ENCODE measurements around the gene SWI5. TPM values are rescaled to one million over a fixed set of nuclear protein-coding genes. Genes with fewer than 3 reads are reported as not detected.

The SWI5 gene
- total RNA-seq, 2 experiments from 2014 or later: 3.0 to 4.1 TPM

DNA sequence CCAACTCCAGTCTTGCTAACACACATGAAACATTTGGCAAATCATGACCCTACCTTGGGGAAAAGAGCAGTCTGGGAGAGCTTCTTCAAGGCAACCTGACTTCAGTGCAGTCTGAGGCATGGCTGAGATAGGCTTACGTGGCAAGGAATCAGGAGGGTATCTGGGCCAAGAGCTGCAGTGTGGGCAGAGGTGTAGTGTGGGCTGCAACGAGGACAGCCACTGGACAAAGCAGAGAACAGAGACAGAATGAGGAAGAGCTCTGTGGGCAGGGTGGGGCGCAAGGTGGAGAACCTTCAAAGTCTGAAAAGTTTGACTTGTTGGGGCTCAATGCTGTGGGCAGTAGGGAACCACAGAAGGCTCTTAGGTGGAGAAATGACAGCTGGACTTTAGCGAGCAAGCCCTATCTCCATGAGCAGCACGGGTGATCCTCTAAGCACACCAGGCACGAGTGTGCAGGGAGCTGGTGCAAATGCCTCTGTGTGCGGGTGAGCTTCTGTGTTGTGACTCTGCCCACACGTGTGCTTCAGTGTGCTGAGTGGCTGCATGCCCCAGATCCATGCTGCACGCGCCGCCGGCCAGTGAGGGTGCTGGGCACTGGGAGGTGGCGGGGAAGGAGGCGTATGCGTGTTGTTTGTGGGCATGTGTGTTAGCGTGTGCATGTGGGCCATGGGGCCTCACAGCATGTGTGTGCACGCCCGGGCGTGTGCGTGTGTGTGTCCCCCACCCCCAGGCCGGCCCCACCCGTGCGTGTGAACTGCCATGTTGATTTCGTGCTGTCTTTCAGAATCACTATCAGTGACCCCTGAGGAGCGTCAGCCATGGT is 23.5 kb upstream of the SWI5 start:
- Histone ChIP-seq H3K27me3 (ENCODE audit: control insufficient read depth in 1 of 2, insufficient read depth in 2 of 2, low read length in 2 of 2) (no peaks in the 10 kb centered on the region), H3K36me3 (ENCODE audit: insufficient read depth, low read length) (peaks cover 12% of the 10 kb centered on the region), H3K4me3 (ENCODE audit: low read length) (no peak overlapping the region), H3K9me3 (ENCODE audit: control insufficient read depth in 1 of 2, insufficient read depth in 1 of 2, low read length in 2 of 2) (no peaks in the 10 kb centered on the region), H3K27ac (ENCODE audit: low read depth in 1 of 2, low read length in 2 of 2) (no peak overlapping the region), H3K4me1 (ENCODE audit: insufficient read depth, low read length) (peaks cover 20% of the 10 kb centered on the region)
- no peaks in the 10 kb centered on the region for H3K9me3 Mint-ChIP-seq
- CTCF ChIA-PET: no interaction called here
- DNase-seq (no peak), ATAC-seq (ENCODE audit: poor library complexity) (no peak)
- peak overlapping the region; percentile 20 for H3K4me3 Mint-ChIP-seq
- peaks cover 22% of the 10 kb centered on the region for H3K4me1 Mint-ChIP-seq (ENCODE audit: low read depth)
- peaks cover 5% of the 10 kb centered on the region for H3K27me3 Mint-ChIP-seq
- POLR2A ChIA-PET: no interaction called here
- peak overlapping the region; percentile 20 for H3K27ac Mint-ChIP-seq
- intact Hi-C loops (cut with DNase I, micrococcal nuclease): loop anchor here in 1 of 2 experiments (10.0 kb wide), 1 partner anchor 58 kb away; the partner anchor contains the start of gene CIZ1
- H3K36me3 Mint-ChIP-seq (ENCODE audit: low read depth): peaks cover 3% of the 10 kb centered on the region
- TF ChIP-seq, protein P1, sequence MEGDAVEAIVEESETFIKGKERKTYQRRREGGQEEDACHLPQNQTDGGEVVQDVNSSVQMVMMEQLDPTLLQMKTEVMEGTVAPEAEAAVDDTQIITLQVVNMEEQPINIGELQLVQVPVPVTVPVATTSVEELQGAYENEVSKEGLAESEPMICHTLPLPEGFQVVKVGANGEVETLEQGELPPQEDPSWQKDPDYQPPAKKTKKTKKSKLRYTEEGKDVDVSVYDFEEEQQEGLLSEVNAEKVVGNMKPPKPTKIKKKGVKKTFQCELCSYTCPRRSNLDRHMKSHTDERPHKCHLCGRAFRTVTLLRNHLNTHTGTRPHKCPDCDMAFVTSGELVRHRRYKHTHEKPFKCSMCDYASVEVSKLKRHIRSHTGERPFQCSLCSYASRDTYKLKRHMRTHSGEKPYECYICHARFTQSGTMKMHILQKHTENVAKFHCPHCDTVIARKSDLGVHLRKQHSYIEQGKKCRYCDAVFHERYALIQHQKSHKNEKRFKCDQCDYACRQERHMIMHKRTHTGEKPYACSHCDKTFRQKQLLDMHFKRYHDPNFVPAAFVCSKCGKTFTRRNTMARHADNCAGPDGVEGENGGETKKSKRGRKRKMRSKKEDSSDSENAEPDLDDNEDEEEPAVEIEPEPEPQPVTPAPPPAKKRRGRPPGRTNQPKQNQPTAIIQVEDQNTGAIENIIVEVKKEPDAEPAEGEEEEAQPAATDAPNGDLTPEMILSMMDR (IDR thresholded peaks at IDR 0.05): no peak

DNA sequence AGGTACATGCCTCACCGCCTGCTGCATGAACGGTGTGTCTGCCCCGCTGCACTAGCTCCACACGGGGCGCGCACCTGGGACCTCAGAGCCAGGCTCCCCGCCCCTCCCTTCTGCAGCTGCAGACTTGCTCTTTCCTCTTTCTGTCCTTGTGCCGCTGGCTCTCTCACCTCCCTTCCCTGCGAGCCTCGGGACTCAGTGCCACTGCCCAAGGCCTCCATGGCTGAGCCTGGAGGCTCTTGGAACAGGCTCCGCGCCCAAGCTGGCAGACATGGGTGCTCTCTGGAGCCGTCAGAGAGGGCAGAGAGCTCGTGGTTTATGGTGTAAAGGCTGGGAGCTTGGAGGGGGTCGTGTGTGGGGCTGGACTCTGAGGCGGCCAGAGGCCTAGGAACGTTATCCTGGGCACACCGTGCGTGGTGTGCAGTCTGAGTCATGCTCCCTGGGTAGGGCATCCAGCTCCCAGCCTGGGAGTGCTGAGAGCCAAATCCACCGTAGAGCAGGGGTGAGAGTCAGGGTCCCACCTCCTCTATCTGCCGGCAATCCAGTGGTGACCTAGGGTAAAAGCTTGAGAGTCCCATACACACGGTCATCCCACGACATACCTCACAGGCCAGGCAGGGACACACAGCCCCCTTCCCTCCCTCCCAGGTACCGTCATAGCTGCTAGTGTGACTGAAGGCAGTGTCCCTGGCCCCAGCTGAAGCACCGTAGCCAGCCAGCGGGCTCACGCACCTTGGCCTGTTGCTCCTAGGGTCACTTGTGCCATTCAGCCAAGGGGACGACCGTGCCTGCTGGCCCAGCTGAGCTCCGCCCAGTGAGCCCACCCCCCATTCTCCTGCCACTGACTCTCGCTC is 22.7 kb upstream of the SWI5 start:
- H3K27ac ChIP-seq (ENCODE audit: low read depth in 1 of 2, low read length in 2 of 2): no peak overlapping the region
- Mint-ChIP-seq H3K27ac (peak overlapping the region; percentile 20), H3K27me3 (peaks cover 5% of the 10 kb centered on the region), H3K4me3 (peak overlapping the region; percentile 20), H3K4me1 (ENCODE audit: low read depth) (peaks cover 22% of the 10 kb centered on the region), H3K9me3 (no peaks in the 10 kb centered on the region), H3K36me3 (ENCODE audit: low read depth) (peaks cover 12% of the 10 kb centered on the region)
- no peaks in the 10 kb centered on the region for H3K27me3 ChIP-seq (ENCODE audit: control insufficient read depth in 1 of 2, insufficient read depth in 2 of 2, low read length in 2 of 2)
- intact Hi-C loops (cut with DNase I, micrococcal nuclease): loop anchor here in 1 of 2 experiments (10.0 kb wide), 1 partner anchor 59 kb away; the partner anchor contains the start of gene CIZ1
- no peaks in the 10 kb centered on the region for H3K9me3 ChIP-seq (ENCODE audit: control insufficient read depth in 1 of 2, insufficient read depth in 1 of 2, low read length in 2 of 2)
- TF ChIP-seq, protein P1 (IDR thresholded peaks at IDR 0.05): no peak
- ChIA-PET CTCF (no interaction called here), POLR2A (no interaction called here)
- peaks cover 20% of the 10 kb centered on the region for H3K4me1 ChIP-seq (ENCODE audit: insufficient read depth, low read length)
- no peak overlapping the region for H3K4me3 ChIP-seq (ENCODE audit: low read length)
- H3K36me3 ChIP-seq (ENCODE audit: insufficient read depth, low read length): peaks cover 20% of the 10 kb centered on the region
- ATAC-seq (ENCODE audit: poor library complexity) (no peak), DNase-seq (peak in 1 of 14 experiments; percentile 33)

DNA sequence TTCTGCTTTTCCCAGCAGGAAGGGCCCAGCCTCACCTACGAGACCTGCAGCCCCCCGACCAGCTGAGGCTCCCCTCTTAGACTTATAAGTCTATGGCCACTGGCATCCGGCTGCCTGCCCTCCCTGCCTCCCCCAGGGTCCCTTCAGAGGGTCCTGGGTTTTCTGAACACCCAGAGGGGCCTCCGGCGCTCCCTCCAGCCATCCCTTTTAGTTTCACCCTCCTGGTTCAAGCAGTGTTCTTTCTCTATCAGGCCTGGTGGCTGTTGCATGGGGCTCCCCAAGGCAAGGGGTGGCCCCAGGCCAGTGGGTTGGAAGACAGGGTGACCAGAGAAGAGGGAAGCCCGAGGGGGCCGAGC is 22.1 kb upstream of the SWI5 start:
- no peak overlapping the region for H3K4me3 Mint-ChIP-seq
- no peaks in the 10 kb centered on the region for H3K9me3 ChIP-seq (ENCODE audit: control insufficient read depth in 1 of 2, insufficient read depth in 1 of 2, low read length in 2 of 2)
- intact Hi-C loops (cut with DNase I, micrococcal nuclease): loop anchor here in 1 of 2 experiments (10.0 kb wide), 1 partner anchor 59 kb away; the partner anchor contains the start of gene CIZ1

More for the DNA sequence above, 22.1 kb upstream of the SWI5 start:
- POLR2A ChIA-PET: no interaction called here
- CTCF ChIA-PET: no interaction called here
- peaks cover 22% of the 10 kb centered on the region for H3K4me1 Mint-ChIP-seq (ENCODE audit: low read depth)
- H3K27ac Mint-ChIP-seq: no peak overlapping the region
- peaks cover 20% of the 10 kb centered on the region for H3K4me1 ChIP-seq (ENCODE audit: insufficient read depth, low read length)
- H3K4me3 ChIP-seq (ENCODE audit: low read length): no peak overlapping the region
- TF ChIP-seq, protein P1 (IDR thresholded peaks at IDR 0.05): no peak
- peaks cover 26% of the 10 kb centered on the region for H3K36me3 ChIP-seq (ENCODE audit: insufficient read depth, low read length)
- H3K27me3 Mint-ChIP-seq: peaks cover 5% of the 10 kb centered on the region
- no peak overlapping the region for H3K27ac ChIP-seq (ENCODE audit: low read depth in 1 of 2, low read length in 2 of 2)
- DNase-seq (no peak), ATAC-seq (ENCODE audit: poor library complexity) (no peak)
- H3K36me3 Mint-ChIP-seq (ENCODE audit: low read depth): peaks cover 18% of the 10 kb centered on the region
- no peaks in the 10 kb centered on the region for H3K27me3 ChIP-seq (ENCODE audit: control insufficient read depth in 1 of 2, insufficient read depth in 2 of 2, low read length in 2 of 2)
- H3K9me3 Mint-ChIP-seq: no peaks in the 10 kb centered on the region

Data from CD4-positive, alpha-beta T cell (primary cell).